ENCODE data around the gene ANKRD12.

ANKRD12 gene

GRCh38 chr18:9323750-9324445, 187.3 kb downstream of the ANKRD12 start:
- Histone ChIP-seq H3K9ac (ENCODE audit: low read depth, low read length) (no peak overlapping the region), H3K9me3 (ENCODE audit: control insufficient read depth, insufficient read depth, low read length) (no peaks in the 10 kb centered on the region), H3K27ac (ENCODE audit: low read depth, low read length) (no peak overlapping the region), H3K27me3 (ENCODE audit: control insufficient read depth, insufficient read depth, low read length) (no peaks in the 10 kb centered on the region), H3K4me1 (ENCODE audit: control insufficient read depth, insufficient read depth, low read length) (no peaks in the 10 kb centered on the region), H3K4me3 (ENCODE audit: low read depth, low read length) (no peak overlapping the region), H3K36me3 (ENCODE audit: control insufficient read depth, insufficient read depth, low read length) (no peaks in the 10 kb centered on the region)

GRCh38 chr18:9325716-9326115, 189.1 kb downstream of the ANKRD12 start:
- H3K27me3 ChIP-seq (ENCODE audit: control insufficient read depth, insufficient read depth, low read length): no peaks in the 10 kb centered on the region
- H3K27ac ChIP-seq (ENCODE audit: low read depth, low read length): no peak overlapping the region
- H3K9ac ChIP-seq (ENCODE audit: low read depth, low read length): no peak overlapping the region
- H3K4me3 ChIP-seq (ENCODE audit: low read depth, low read length): no peak overlapping the region
- no peaks in the 10 kb centered on the region for H3K9me3 ChIP-seq (ENCODE audit: control insufficient read depth, insufficient read depth, low read length)
- no peaks in the 10 kb centered on the region for H3K4me1 ChIP-seq (ENCODE audit: control insufficient read depth, insufficient read depth, low read length)
- H3K36me3 ChIP-seq (ENCODE audit: control insufficient read depth, insufficient read depth, low read length): no peaks in the 10 kb centered on the region

- Histone ChIP-seq H3K4me3 (ENCODE audit: low read depth, low read length) (no peak overlapping the region), H3K4me1 (ENCODE audit: control insufficient read depth, insufficient read depth, low read length) (no peaks in the 10 kb centered on the region), H3K9ac (ENCODE audit: low read depth, low read length) (no peak overlapping the region), H3K9me3 (ENCODE audit: control insufficient read depth, insufficient read depth, low read length) (no peaks in the 10 kb centered on the region), H3K27ac (ENCODE audit: low read depth, low read length) (no peak overlapping the region), H3K36me3 (ENCODE audit: control insufficient read depth, insufficient read depth, low read length) (no peaks in the 10 kb centered on the region), H3K27me3 (ENCODE audit: control insufficient read depth, insufficient read depth, low read length) (peaks cover 7% of the 10 kb centered on the region; the same call in 1 of the 2 replicates)
Measured at GRCh38 chr18:9328776-9329175, 192.2 kb downstream of the ANKRD12 start.

GRCh38 chr18:9329471-9329870, 192.9 kb downstream of the ANKRD12 start:
- no peaks in the 10 kb centered on the region for H3K9me3 ChIP-seq (ENCODE audit: control insufficient read depth, insufficient read depth, low read length)
- H3K27ac ChIP-seq (ENCODE audit: low read depth, low read length): no peak overlapping the region
- no peak overlapping the region for H3K4me3 ChIP-seq (ENCODE audit: low read depth, low read length)
- H3K4me1 ChIP-seq (ENCODE audit: control insufficient read depth, insufficient read depth, low read length): peaks cover 4% of the 10 kb centered on the region; the same call in 1 of the 2 replicates
- H3K9ac ChIP-seq (ENCODE audit: low read depth, low read length): no peak overlapping the region
- peaks cover 7% of the 10 kb centered on the region; the same call in 1 of the 2 replicates for H3K27me3 ChIP-seq (ENCODE audit: control insufficient read depth, insufficient read depth, low read length)
- H3K36me3 ChIP-seq (ENCODE audit: control insufficient read depth, insufficient read depth, low read length): no peaks in the 10 kb centered on the region

GRCh38 chr18:9330419-9330818, 193.8 kb downstream of the ANKRD12 start:
- Histone ChIP-seq H3K36me3 (ENCODE audit: control insufficient read depth, insufficient read depth, low read length) (no peaks in the 10 kb centered on the region), H3K9ac (ENCODE audit: low read depth, low read length) (no peak overlapping the region), H3K9me3 (ENCODE audit: control insufficient read depth, insufficient read depth, low read length) (no peaks in the 10 kb centered on the region), H3K27me3 (ENCODE audit: control insufficient read depth, insufficient read depth, low read length) (peaks cover 11% of the 10 kb centered on the region), H3K4me1 (ENCODE audit: control insufficient read depth, insufficient read depth, low read length) (peaks cover 5% of the 10 kb centered on the region; the same call in 1 of the 2 replicates), H3K4me3 (ENCODE audit: low read depth, low read length) (no peak overlapping the region), H3K27ac (ENCODE audit: low read depth, low read length) (no peak overlapping the region)

- Histone ChIP-seq H3K9ac (ENCODE audit: low read depth, low read length) (peak overlapping the region; percentile 62), H3K9me3 (ENCODE audit: control insufficient read depth, insufficient read depth, low read length) (no peaks in the 10 kb centered on the region), H3K4me1 (ENCODE audit: control insufficient read depth, insufficient read depth, low read length) (peaks cover 10% of the 10 kb centered on the region), H3K27me3 (ENCODE audit: control insufficient read depth, insufficient read depth, low read length) (peaks cover 16% of the 10 kb centered on the region), H3K4me3 (ENCODE audit: low read depth, low read length) (peak overlapping the region; percentile 82), H3K36me3 (ENCODE audit: control insufficient read depth, insufficient read depth, low read length) (peaks cover 18% of the 10 kb centered on the region), H3K27ac (ENCODE audit: low read depth, low read length) (no peak overlapping the region)
Measured at GRCh38 chr18:9333441-9334328, 197.1 kb downstream of the ANKRD12 start.

GRCh38 chr18:9334329-9334972, 197.9 kb downstream of the ANKRD12 start, which contains the start of gene TWSG1:
TSS of gene TWSG1 (plus strand) at chr18:9334773. CDS start at chr18:9337230, 2,457 bp downstream.
- Histone ChIP-seq H3K4me3 (ENCODE audit: low read depth, low read length) (peak within 1 kb of the TSS; percentile 82), H3K9me3 (ENCODE audit: control insufficient read depth, insufficient read depth, low read length) (no peaks in the 10 kb centered on the region), H3K27me3 (ENCODE audit: control insufficient read depth, insufficient read depth, low read length) (peaks cover 16% of the 10 kb centered on the region), H3K27ac (ENCODE audit: low read depth, low read length) (peak within 1 kb of the TSS; percentile 35), H3K9ac (ENCODE audit: low read depth, low read length) (peak within 1 kb of the TSS; percentile 62), H3K4me1 (ENCODE audit: control insufficient read depth, insufficient read depth, low read length) (peaks cover 10% of the 10 kb centered on the region), H3K36me3 (ENCODE audit: control insufficient read depth, insufficient read depth, low read length) (peaks cover 20% of the 10 kb centered on the region)

- Histone ChIP-seq H3K27me3 (ENCODE audit: control insufficient read depth, insufficient read depth, low read length) (peaks cover 16% of the 10 kb centered on the region), H3K27ac (ENCODE audit: low read depth, low read length) (peak overlapping the region; percentile 35), H3K4me3 (ENCODE audit: low read depth, low read length) (peak overlapping the region; percentile 79), H3K9me3 (ENCODE audit: control insufficient read depth, insufficient read depth, low read length) (no peaks in the 10 kb centered on the region), H3K4me1 (ENCODE audit: control insufficient read depth, insufficient read depth, low read length) (peaks cover 10% of the 10 kb centered on the region), H3K36me3 (ENCODE audit: control insufficient read depth, insufficient read depth, low read length) (peaks cover 20% of the 10 kb centered on the region), H3K9ac (ENCODE audit: low read depth, low read length) (peak overlapping the region; percentile 58; the same call in 1 of the 2 replicates)
Measured at GRCh38 chr18:9334973-9335696, 198.6 kb downstream of the ANKRD12 start.

Data from HUES48 (cell line).